ENCODE results near the gene CPNE2.

CPNE2 gene

DNA sequence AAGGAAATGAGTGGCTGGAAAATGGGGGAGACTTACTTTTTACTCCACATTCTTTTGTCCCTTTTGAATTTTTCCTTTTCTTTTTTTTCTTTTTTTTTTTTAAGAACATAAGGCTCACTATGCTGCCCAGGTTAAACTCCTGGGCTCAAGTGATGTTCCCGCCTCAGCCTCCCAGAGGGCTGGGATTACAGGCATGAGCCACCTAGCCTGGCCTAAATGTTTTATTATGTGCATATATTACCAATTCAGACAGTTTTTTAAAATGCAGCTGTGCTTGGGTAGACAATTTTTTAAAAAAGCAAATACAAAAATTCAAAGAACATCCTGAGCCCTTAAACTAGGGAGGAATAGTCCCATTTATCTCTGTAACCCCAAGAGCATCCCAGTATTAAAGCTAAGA, 65.2 kb downstream of the CPNE2 start:
- no peak overlapping the region for H3K4me3 ChIP-seq (ENCODE audit: low read depth, low read length)
- DNase-seq (ENCODE audit: low read depth): no peak
- TF ChIP-seq, protein P1, sequence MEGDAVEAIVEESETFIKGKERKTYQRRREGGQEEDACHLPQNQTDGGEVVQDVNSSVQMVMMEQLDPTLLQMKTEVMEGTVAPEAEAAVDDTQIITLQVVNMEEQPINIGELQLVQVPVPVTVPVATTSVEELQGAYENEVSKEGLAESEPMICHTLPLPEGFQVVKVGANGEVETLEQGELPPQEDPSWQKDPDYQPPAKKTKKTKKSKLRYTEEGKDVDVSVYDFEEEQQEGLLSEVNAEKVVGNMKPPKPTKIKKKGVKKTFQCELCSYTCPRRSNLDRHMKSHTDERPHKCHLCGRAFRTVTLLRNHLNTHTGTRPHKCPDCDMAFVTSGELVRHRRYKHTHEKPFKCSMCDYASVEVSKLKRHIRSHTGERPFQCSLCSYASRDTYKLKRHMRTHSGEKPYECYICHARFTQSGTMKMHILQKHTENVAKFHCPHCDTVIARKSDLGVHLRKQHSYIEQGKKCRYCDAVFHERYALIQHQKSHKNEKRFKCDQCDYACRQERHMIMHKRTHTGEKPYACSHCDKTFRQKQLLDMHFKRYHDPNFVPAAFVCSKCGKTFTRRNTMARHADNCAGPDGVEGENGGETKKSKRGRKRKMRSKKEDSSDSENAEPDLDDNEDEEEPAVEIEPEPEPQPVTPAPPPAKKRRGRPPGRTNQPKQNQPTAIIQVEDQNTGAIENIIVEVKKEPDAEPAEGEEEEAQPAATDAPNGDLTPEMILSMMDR (IDR thresholded peaks at IDR 0.05; ENCODE audit: low read depth, low read length, missing control alignments): no peak

DNA sequence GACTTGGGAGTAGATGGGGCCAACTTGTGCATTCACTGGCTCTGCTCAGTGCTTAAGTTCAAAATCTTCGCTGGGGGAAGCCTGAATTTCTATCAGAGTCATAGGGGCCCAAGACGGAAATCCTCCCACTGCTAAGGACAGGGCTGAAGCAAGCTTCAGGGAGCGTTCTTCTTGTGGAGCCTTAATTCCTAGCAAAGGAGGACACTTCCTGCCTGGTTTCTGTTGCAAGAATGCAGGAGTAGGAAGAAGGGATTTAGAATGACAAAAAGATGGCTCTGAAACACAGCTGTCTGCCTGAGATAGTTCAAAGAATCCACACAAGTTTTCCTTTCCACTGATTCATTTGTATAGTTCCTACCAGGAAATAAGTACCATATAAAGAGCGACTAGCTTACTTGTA, 67.1 kb downstream of the CPNE2 start:
- no peak for DNase-seq (ENCODE audit: low read depth)
- TF ChIP-seq, protein P1 (IDR thresholded peaks at IDR 0.05; ENCODE audit: low read depth, low read length, missing control alignments): no peak
- H3K4me3 ChIP-seq (ENCODE audit: low read depth, low read length): no peak overlapping the region

DNA sequence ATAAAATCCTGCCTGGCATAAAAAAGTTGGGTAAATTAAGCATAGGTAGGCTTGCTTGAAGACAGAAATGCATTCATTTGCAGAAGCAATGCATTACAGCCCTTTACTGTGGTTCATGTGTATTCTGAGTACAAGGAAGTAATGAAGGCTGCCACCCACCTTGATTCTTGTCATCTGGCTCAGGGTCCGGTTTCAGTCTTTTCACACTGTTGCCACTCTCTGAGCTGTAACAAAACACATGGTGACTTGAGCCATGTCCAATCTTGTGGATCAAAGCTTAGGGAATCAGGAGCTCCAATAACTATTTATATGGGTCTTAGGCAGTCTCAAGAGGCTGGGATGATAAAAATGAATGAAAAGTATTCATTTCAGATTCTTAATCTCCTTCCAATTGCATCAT, 71.5 kb downstream of the CPNE2 start:
- DNase-seq (ENCODE audit: low read depth): no peak
- H3K4me3 ChIP-seq (ENCODE audit: low read depth, low read length): no peak overlapping the region
- TF ChIP-seq, protein P1 (IDR thresholded peaks at IDR 0.05; ENCODE audit: low read depth, low read length, missing control alignments): no peak

DNA sequence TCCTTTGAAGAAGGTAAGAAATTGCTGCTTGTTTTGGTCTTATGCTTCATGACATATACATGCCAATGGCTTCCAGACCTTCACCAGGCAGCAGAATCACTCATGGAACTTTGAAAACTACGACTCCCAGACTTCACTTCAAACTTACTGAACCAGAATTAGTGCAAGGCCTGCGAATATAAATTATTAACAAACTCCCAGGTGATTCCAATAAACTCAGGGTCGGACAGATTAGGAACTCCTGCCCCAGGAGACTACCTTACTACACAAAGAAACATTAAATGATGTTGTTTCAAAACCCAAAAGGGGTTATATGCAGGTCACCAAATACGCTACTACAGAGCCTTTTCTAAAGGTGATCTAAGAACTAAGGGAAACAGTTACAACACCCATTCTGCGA, 73.1 kb downstream of the CPNE2 start:
- no peak overlapping the region for H3K4me3 ChIP-seq (ENCODE audit: low read depth, low read length)
- DNase-seq (ENCODE audit: low read depth): no peak
- TF ChIP-seq, protein P1 (IDR thresholded peaks at IDR 0.05; ENCODE audit: low read depth, low read length, missing control alignments): no peak

DNA sequence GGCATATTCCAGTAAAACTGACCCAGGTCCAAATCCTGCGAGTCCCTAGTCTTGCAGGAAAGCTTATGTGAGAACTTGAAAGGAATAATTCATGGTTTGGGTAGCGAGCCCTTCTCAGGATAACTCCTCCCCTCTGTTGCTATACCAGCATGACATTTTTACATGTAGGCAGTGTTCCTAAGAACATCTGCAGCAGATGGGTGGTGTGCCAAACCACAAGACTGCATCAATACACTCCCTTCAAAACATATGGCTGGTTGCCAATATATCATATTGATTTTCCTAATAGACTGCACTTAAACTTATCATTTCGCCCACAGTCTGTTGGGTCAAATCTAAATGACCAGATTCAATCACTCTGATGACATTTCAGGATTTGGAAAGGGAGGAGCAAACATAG, 73.6 kb downstream of the CPNE2 start:
- no peak overlapping the region for H3K4me3 ChIP-seq (ENCODE audit: low read depth, low read length)
- TF ChIP-seq, protein P1 (IDR thresholded peaks at IDR 0.05; ENCODE audit: low read depth, low read length, missing control alignments): no peak
- no peak for DNase-seq (ENCODE audit: low read depth)

DNA sequence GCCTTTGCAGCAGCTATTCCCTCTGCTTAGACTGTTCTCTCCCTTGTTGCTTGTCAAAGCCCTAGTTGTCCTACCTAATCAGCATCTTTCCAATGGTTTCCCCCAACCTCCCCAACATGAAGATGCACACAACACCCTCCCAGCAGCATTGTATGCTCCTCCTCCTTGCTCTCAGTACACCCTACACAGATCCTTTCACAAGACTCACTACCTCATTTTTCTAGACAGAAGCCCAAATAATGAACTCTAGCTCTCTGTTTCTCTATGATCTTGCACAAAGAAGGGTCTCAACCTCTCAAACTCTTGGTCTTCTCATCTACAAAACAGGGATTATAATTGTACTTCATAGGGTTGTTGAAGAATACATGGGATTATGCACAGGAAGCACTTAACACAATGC, 74.1 kb downstream of the CPNE2 start:
- TF ChIP-seq, protein P1 (IDR thresholded peaks at IDR 0.05; ENCODE audit: low read depth, low read length, missing control alignments): no peak
- no peak for DNase-seq (ENCODE audit: low read depth)
- no peak overlapping the region for H3K4me3 ChIP-seq (ENCODE audit: low read depth, low read length)

DNA sequence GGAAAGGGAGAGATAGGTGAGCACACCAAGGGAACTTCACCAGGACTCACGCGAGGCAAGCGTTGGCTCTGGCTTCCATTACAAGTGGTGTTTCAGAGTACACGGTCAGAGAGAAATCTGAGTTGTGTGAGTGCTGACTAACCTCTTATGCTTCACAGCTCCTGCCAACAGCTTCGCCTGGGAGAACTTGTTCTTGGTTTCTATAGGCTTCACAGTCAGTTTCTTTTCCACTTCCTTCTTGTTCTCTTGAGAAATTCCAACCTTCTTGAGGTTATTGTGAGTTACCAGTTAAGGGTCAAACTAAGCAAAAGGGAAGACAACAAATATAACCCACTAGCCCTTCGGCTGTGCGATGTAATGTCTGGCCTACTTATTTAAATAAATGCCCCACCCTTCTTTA, 74.6 kb downstream of the CPNE2 start:
- no peak for DNase-seq (ENCODE audit: low read depth)
- no peak overlapping the region for H3K4me3 ChIP-seq (ENCODE audit: low read depth, low read length)
- TF ChIP-seq, protein P1 (IDR thresholded peaks at IDR 0.05; ENCODE audit: low read depth, low read length, missing control alignments): no peak

All from GM12864 (cell line).